COLO829 (cell line): Measurements from ENCODE around the gene WBP4.
"Not testable (repeated sequence)": the region's sequence is repeated elsewhere in the genome, so short reads cannot be mapped to it uniquely, and the experiment has no call there.

Experiments used
- DNase-seq: peaks from one replicate; pipeline ENCODE4 v3.0.0; 2012; ENCODE audit warnings: low spot score

Gene WBP4

GRCh38 chr13:41085961-41086585 is 24.8 kb downstream of the WBP4 start:
- DNase-seq, result no peak

DNA sequence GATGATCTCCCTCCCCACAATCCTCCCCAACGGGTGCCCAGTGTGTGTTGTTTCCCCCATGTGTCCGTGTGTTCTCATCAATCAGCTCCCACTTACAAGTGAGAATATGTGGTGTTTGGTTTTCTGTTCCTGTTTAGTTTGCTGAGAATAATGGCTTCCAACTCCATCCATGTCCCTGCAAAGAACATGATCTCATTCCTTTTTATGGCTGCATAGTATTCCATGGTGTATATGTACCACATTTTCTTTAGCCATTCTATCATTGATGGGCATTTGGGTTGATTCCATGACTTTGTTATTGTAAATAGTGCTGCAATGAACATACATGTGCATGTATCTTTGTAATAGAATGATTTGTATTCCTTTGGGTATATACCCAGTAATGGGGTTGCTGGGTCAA is 34.4 kb downstream of the WBP4 start:
- not testable (repeated sequence) for DNase-seq

- no peak for DNase-seq
Measured at GRCh38 chr13:41098761-41099160, 37.5 kb downstream of the WBP4 start.

DNA sequence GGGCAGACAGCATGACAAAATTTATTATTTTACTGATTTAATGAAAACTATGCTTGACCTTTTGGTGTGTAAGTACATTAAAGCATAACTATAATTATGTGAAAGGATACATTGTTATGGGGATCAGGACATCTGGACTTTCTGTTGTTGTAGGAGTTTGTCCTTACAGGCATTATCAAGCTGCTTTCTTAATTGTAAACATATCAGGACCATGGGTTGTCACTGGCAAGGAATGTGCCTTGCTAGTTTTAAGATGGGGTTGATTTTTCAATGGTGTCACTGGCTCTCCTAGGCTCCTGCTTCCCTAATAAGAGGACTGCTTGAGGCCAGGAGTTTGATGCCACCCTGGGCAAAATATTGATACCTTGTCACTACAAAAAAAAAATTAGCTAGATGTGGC is 38.7 kb downstream of the WBP4 start:
- DNase-seq, result no peak

- DNase-seq, result no peak
Measured at GRCh38 chr13:41107104-41107571, 45.8 kb downstream of the WBP4 start.

GRCh38 chr13:41107584-41108014 is 46.3 kb downstream of the WBP4 start:
- no peak for DNase-seq

GRCh38 chr13:41111454-41111853 is 50.1 kb downstream of the WBP4 start:
- no peak for DNase-seq

- DNase-seq, result no peak
Measured at GRCh38 chr13:41117869-41118268, 56.6 kb downstream of the WBP4 start.

DNA sequence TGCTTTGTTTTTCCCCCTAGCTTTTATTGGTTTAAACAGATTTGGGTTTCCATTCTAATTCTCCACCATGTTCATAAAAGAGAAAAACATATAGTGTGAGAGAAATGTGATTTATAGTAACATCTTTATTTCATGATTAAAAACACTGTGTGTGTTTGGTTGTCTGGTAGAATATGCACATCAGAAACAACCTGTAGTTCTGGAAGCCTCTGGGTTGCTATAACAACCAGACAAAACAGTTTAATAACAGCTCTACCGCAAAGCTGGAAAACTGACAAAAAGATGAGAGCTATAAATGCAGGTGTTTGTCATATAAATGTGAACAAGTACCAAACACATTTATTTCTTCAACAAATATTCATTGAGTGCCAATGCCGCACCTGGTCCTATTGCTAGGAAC is 61.5 kb downstream of the WBP4 start:
- DNase-seq, result no peak

- DNase-seq, result no peak
Measured at GRCh38 chr13:41127701-41128100, 66.4 kb downstream of the WBP4 start.

GRCh38 chr13:41130356-41130755 is 69.0 kb downstream of the WBP4 start:
- no peak for DNase-seq

DNA sequence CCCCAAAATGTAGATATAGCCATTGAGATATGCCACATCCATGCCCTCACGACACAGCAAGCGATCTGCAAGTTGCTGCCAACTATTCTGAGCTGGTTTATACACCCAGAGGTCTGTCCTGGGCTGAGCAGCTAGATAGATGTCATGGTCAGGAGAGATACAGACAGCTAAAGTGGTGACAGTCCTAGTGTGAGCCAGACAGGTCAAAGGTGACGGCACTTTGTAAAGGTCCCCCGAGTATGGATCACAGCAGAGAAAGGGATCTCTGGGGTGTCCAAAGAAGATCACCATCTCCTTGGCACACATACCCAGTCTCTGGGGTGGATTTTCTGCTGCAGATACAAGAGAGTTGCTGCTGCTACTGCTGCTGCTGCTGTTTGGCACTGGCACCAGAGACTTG is 69.9 kb downstream of the WBP4 start:
- not testable (repeated sequence) for DNase-seq

DNA sequence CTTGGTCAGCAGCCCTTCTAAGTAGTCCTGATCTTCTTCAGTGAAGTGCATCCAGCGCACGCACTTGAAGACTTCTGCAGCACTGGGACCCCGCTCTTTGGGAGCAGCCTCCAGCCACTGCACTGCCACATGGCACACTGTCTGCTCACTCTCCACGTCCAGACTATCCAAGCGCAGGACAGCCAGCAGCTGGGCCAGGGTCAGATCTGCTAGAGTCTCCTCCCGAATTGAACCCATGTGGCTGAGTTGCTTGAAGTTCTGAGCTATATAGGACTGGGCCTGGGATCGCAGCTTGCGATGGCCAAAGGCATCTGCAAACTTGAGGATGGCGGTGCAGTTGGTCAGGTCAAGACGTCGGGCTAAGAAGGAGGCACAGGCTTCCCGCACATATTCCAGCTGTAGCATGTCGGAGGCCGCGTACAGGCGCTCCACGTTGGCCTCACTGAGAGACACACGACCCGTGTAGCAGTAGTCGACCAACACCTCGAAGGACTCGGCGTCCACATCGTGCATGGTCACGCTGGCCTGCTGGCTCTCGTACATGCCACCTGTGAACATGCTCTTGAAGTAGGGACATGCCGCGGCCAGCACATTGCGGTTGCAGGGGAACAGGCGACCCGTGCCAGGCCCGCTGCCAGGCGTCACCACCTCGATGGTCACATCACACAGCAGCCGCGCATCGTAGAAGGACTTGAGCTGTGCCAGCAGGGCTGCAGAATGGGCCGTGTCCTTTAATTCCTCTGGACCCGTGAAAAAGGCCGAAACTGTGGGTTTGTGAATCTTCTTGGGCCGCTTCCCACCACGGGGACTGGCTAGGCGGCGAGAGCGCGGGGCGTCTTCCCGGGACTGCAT is 70.6 kb downstream of the WBP4 start:
- DNase-seq, result not testable (repeated sequence)

- peak; percentile 86 for DNase-seq
Measured at GRCh38 chr13:41132512-41133152, 71.3 kb downstream of the WBP4 start, which contains the start of gene KBTBD6. Gene KBTBD6, minus strand, starts transcription at chr13:41132802. Its CDS starts 291 bp downstream, at chr13:41132511.
